PFSK-1 (cell line): Measurements from ENCODE around the gene RPS27L.

Experiments
- REST ChIP-seq, 2 experiments: IDR thresholded peaks; 2 replicates each; pipeline versions ENCODE4 v1.6.1 to v1.8.0; 2011 to 2012; ENCODE audit warnings: low read depth in 2 of 2, low read length in 2 of 2, control low read depth in 1 of 2, inconsistent platforms in 1 of 2, mild to moderate bottlenecking in 1 of 2, moderate library complexity in 1 of 2; ENCODE audit not compliant: insufficient read depth in 1 of 2
- SIN3A ChIP-seq: IDR thresholded peaks from 2 replicates; pipeline ENCODE4 v1.6.1; 2012; ENCODE audit warnings: mild to moderate bottlenecking, low read length, moderate library complexity, borderline replicate concordance; ENCODE audit not compliant: insufficient read depth
- TAF1 ChIP-seq: IDR thresholded peaks from 2 replicates; pipeline ENCODE4 v1.6.1; 2012; ENCODE audit warnings: low read length, control low read depth, borderline replicate concordance; ENCODE audit not compliant: insufficient read depth

GRCh38 chr15:63146684-63147083 is 10.6 kb downstream of the RPS27L start:
- TF ChIP-seq TAF1 (no peak), SIN3A (no peak), REST (IDR thresholded peaks at IDR 0.05; ENCODE audit: insufficient read depth in 1 of 2, low read depth in 2 of 2, low read length in 2 of 2) (no peak)
